Activated effector memory CD4-positive, alpha-beta T cell treated with Interleukin-2 at 50 U/mL for 16 hours (primary cell): ENCODE data around the gene NELL2.

Experiments used
- DNase-seq: peaks from one replicate; pipeline ENCODE4 v3.0.0-alpha.2; 2020

The NELL2 gene

DNA sequence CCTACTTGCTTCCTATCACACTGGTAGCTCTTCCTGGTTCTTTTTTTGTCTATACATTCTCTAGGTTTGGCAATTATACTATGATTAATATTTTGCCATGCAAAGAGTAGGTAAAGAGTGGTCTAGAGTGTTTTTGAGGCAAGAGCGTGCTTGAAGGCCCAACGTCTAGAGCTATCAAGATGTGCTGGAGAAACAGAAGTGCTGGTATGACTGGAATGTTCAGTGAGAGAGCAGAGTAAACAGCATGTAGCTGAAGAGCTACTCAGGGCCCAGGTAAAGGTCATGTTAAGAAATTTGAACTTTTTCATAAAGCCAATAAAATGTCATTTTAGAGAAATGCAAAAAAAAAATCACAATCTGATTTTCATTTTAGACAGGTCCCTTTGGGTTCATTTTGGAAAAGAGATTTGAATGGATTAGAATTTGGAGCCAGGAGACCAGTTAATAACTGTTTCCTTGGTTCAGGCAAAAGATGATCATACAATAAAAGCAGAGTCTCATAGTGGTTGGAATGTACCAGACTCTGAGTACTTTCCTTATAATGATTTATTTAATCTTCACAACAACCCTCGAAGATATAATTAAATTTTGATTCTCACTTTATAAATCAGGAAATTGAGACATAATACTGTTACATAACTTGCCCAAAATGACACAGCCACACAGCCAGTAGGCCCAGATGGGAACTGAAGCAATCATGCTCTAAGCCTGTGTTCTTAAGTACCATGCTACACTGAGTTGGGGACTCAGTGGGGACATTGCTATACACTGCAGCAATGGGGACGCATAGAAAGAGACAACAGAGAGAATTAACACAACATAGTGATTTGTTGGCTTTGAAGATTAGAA is 350.1 kb downstream of the NELL2 start:
- DNase-seq, result no peak

DNA sequence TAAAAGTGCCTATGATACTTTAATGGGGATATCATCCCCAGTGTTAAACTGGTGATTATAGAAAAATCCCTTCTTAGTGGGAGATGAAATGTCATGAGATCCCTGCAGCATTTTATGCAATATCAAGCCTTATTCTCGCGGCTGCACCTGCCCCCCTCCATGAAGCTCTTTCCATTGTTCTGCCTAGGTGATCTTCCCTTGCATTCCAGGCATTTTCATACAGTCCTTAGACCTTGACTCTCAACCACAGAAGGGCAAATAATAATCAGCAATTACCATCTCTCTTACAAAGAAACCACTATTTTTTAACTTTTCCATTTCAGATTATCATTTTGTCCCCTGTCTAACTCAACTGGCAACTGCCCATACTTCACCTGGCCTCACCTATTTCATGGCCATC is 352.3 kb downstream of the NELL2 start:
- DNase-seq, result no peak

DNA sequence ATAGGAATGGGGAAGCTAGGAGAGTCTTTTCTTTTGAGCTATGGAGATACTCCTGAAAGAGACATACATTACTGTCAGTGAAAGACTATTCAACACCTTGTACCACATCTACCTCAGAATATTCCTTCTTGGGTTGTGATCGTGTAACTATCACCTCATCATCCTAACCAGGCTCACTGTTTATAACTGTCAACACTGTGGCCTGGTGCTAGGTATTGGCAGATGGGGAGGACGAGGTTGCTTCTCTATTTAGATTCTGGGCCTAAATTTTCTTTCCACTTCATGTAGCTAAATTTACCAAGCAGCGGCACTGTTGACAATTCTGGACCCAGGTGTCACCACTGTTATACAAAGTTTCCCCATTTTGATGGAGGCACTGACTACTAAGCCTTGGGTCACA is 354.4 kb downstream of the NELL2 start:
- no peak for DNase-seq

DNA sequence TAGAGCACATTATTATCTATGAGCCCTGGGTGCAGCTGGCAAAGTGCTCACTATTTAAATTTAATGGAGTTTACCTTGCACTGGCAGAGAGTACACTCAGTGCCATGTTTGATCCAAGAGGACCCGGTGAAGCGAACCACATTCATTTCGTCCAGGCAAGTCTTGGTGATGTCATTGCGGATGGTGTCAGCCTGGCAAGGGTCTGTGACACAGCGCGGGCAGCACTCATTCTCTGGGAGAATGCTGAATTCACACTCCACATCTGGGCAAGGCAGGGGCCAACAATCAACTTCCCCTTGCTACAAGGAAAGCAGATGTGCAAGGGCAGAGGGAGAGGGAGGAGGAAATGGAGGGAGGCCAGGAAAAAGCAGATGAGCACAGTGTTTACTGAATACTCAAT is 356.2 kb downstream of the NELL2 start:
- no peak for DNase-seq

DNA sequence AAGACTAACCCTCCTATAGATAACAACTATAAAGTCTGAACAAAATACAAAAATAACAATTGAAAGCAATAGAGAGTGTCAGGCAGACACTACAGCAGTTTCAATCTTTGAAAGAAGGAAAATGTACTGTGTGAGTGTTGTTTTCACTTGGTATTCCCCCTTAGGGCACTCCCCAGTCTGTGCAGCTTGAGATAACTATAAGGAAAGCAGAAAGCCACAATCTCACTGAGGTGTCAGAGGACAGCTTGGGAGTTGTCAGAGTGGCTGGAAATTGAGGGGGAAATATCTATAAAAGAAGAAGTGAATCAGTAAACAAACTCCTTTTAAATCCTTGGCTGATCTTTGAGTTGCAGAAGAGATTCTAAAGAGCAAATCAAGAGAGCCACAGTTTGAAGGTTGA is 364.8 kb downstream of the NELL2 start:
- no peak for DNase-seq

DNA sequence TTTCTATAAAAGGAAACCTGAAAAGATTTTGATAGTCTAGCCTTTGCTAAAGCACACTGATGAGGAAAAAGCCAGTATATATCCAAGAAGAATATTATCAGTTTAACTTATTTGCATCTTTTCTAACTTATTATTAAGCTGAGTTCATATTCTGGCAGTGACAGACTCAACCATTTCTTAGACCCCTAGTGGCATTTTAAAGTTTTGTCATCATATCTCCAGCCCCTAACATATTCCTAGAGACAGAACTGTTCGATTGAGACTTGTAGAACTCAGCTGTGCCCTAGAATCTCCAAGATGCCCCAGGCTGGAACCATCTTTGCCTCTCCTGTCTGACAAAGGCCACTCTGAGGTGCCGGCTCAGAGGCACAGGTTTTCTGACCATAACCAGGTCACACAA is 365.6 kb downstream of the NELL2 start:
- DNase-seq, result no peak

DNA sequence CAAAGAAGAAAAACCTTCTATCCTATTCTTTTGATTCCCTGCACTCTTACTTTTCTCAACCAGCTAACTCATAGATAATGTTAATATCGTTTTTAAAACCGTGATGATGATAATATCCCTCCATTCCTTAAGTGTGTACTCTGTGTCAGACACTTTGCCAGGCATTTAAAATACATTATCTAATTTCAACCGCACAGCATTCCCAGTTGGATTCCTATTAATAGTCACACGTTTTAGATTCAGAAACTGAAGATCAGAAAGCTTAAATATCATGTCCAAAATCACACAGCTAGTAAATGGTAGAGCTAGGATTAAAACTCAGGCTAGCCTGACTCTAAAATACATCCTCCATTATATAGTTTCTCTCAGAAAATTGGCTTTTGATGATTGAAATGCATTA is 366.0 kb downstream of the NELL2 start:
- no peak for DNase-seq

DNA sequence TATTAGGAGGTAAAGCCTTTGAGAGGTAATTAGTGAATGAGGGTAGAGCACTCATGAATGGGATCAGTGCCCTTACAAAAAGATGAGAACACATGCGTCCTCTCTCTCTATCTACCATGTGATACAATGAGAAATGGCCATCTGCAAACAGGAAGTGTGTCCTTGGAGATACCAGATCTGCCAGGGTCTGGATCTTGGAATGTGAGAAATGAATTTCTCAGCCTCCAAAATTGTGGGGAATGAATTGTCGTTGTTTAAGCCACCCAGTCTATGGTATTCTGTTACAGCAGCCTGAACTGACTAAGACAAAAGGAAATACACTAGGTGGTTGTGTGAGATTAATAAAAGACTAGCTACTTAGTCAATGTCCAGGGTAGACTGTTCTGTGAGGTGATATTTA is 366.6 kb downstream of the NELL2 start:
- no peak for DNase-seq

DNA sequence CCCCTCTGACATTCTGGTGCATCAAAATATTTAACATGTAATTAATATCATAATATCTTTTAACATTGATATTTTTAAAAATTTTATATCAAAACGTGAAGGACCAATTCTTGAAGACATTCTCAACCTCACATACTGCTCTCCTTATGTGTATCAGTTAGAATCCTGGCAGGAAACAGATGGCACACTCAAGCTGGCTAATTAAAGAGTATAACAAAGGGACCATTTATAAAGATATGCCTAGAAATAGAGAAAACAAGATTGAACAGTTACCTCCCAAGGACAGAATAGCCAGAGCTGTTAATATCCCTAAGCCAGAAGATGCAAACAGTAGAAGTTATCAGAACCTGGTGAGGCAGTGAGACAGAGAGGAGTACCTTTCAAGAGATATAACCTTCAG is 368.7 kb downstream of the NELL2 start:
- DNase-seq, result no peak

DNA sequence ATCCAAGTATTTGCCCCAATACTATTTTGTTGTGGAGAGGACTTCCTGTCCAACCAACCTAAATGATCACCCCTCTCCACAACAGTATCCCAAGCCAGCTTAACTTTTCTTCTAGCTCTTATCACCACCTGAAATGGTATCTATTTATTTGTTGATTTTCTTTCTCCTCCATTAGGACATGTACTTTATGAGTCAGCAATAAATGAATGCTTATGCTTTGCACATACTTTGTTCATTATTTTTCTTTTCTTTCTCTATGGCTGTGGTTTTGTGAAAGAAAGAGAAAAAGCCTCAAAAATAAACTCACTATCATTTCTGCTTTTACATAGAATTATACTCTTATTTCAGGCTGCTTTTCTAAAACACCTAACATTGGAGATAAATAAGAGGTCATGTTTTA is 371.3 kb downstream of the NELL2 start:
- no peak for DNase-seq

DNA sequence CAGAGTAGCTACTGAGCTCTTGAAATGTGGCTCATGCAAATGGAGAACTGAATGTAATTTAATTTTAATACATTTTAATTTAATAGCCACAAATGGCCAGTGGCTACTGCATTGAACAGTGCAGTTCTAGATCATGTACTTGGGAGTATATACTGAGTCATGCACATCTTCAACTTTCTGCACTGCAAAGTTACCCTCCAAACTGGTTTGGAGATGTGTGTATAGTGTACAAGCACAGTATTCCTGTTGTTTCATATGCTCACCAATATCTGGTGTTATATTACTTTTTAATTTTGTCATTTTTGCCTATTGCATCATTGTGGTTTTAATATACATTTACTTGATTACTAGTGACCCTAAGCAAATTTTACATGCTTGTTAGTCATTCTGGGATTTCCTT is 372.8 kb downstream of the NELL2 start:
- DNase-seq, result no peak

DNA sequence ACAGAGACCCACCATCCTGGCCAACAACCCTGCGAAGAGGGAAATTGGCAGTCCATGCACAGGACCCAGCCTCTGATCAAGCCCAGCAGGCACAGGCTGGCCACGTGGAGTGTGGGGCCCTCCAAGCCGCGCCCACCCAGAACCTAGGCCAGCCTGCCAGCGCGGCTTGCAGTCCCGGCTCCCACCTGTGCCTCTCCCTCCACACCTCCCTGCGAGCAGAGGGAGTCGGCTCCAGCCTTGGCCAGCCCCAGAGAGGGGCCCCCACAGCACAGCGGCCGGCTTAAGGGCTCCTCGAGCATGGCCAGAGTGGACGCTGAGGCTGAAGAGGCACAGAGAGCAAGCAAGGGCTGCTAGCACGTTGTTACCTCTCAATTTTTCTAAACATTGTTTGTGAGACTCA is 373.4 kb downstream of the NELL2 start:
- DNase-seq, result no peak

DNA sequence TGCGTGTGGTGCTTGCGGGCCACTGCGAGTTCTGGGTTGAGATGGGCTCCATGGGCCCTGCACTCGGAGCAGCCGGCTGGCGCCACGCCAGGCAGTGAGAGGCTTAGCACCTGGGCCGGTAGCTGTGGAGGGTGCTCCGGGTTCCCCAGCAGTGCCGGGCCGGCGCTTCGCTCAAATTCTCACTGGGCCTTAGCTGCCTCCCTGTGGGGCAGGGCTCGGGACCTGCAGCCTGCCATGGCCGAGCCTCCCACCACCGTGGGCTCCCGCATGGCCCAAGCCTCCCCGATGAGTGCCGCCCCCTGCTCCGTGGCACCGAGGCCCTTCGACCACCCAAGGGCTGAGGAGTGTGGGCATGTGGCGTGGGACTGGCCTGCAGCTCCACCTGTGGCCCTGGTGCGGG is 375.7 kb downstream of the NELL2 start:
- no peak for DNase-seq

DNA sequence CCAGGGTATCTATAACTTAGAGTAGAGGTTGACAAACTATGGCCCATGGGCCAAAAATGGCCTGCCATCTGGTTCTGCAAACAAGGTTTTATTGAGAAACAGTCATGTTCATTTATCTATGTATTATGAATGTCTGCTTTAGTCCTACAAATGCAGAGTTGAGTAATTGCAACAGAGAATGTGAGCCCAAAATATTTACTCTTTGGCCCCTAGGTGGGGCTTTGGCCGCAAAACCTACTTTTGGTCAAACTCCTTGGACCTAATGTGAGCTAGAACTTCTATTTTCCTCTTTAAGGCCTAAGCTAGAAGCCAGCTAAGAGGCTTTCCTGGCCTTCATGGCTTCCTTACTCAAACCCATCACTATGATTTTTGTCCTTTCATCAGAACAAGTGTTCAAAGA is 379.1 kb downstream of the NELL2 start:
- DNase-seq, result no peak

DNA sequence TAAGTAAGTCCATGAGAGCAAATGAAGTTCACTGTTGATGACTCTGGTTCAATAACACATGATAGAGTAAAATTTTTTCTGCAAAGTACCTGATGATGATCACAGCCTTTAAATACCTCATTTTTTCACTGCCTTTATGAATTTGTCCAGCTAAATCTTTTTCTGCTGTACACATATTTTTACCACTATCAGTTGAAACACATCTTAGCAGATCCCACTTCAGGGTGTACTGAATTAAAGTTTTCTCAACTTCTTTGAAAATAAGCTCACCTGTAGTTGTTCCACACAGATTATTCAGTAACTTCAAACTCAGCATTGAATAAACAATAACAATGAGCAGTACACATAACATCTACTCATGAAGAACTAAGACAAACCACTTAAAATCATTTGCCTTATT is 385.9 kb downstream of the NELL2 start:
- DNase-seq, result no peak

DNA sequence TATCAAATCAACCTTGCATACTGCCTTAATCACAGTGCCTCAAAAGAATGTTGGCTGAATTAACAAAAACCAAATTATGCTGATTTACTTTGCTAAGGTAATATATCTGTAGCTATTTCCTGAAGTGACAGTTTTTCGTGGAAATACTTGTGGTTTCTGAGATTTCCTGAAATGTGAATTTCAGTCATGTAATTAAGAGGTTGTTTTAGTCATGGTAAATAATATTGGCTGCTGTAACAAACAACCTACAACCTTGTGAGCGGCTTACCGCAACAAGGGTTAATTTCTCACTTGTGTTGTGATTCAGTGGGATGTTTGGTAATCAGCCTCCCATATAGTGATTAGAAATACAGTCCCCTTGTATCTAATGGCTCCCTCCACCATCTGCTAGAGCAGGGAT is 387.9 kb downstream of the NELL2 start:
- no peak for DNase-seq

DNA sequence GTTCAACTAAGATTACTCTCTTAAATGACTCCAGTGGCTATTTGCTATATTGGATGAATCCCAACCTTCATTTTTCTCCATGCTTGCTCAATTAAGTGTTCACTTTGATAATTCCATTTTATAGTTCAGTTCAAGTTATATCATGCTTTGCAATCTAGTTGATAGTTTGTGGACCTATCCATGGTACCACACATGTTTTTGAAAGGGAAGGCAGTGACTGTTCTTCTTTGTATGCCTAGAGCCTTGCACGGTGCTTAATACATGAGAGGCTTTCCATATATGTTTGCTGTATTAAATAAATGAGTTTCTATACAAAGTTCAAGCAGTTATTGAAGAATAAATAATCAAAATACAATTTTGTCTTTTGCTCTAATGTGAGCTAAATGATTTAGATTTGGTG is 391.3 kb downstream of the NELL2 start:
- no peak for DNase-seq

DNA sequence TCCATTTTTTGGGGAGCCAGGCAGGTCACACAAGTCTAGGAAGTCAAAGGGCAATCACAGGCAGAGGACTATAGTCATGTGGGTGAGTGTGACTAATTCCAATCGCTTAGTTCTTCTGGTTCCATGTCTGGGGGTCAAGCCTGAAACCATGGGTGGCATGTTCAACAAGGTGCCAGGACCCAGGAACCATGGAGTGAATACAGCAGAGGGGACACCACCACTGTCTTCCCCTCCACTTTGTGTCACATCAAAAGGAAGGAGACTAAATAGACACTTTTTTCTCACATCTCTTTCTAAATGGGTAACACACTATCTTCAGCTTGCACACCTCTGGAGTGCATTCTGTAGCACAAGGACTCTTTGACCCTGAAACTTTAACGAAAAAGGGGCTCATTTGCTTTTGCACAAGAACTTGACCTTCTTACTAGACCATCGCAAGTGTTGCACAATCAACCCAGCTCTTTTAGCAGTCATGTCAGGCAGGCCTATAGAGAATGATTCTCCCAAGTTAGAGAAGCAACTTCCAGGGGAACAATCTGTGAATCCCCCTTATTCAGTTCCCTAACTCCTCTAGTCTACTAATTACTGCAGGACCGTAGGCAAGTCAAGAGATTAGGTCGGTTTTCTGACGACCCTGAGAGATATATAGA is 398.7 kb downstream of the NELL2 start:
- DNase-seq, result no peak

DNA sequence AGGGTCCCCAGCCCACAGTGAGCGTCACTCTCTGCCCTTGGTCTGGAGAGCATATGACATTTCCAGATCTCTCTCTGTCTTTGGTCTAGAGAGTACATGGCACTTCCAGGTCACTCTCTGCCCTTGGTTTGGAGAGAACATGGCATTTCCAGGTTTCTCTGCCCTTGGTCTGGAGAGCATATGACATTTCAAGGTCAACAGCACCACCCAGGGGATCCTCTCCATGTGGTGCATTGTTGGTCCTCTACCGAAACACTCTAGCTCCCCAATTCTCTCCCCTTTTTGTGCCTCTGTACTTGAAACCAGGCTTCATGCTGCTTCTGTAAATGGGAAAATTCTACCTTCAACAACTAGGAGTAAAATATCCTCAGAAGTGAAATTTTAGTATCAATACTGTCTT is 399.4 kb downstream of the NELL2 start:
- DNase-seq, result no peak

DNA sequence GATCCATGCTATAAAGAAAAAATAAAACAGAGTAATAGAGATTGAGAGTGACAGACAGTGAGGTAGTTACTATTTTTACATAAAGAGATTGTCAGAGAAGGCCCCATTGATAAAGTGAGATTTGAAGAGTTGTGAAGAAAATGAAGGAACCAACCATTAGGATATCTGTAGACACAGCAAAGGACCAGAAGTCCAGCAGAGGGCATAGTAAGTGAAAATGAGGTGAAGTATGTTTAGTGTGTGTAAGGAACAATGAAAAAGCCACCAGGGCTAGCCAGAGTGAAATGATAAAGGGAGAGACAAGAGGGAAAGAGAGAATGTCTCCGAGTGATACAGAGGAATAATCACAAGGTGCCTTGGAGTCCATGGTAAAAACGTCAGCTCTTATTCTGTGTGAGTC is 411.0 kb downstream of the NELL2 start:
- DNase-seq, result no peak

DNA sequence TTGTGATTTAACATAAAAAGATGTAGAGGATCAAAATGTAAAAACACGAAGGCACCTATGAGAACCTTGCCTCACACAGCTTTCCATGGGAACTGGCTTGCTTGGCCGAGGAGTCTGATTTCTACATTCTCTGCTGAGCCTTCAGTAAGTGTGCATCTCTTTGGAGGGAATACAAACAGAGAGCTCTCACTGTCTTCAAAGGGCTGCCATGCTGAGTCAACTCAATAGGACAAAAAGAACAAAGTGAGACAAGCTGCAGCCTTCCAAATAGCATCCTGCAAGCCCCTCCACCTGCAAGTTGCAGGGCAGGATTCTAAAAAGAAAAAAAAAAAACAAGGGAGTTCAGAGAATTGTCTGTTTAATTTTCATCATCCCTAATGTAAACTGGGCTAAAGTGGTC is 411.9 kb downstream of the NELL2 start:
- DNase-seq, result no peak

DNA sequence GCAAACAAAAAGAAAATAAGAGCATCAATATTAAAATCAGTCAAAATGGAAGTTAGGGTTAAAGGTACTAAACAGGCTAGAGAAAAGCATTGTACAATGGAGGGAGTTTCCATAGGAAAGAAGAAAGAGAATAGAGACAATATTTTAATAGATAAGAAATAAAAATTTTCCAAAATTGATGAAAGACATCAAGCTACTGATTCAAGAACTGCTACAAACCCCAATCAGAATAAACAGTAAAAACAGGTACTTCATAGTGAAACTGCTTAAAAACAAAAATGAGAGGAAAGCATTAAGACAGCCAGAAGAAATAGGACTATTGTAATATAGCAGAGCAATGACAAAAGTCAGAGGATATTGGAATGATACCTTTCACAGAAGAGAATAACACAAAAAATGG is 413.4 kb downstream of the NELL2 start:
- no peak for DNase-seq

DNA sequence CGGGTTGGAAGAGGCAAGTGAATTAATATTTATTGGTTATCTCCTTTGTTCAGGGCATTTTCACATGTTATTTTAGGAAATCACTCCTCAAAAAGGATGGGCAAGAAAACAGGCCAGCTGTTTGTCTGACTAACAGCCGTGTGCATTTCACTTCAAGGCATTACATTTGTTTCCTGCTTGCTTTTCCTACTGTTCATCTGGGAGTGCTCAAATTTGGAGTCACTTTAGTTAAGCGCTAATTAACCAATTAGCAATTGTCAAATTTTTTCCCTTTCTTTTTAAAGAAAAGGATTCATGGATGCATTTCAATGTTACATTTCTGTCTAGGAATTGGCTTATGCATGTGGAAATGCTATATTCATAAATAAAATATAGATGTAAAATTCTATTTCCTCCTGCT is 415.9 kb downstream of the NELL2 start:
- no peak for DNase-seq

DNA sequence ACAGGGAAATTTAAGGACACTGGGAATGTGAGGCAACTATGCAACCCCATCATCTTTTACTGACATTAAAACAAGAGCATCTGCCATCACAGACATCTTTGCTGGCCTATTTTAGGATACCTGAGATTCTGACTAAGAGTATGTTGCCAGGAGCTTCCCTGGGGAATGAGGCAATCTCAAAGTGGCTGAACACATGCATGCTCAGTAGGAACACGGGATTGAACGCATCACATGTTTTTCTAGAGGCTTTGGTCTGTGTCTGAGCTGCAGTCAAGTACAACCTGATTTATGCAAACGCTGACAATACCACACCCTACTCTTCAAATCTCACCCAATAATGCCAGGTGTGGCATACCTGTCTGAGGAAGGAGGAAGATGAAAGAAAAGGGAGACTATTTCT is 416.5 kb downstream of the NELL2 start:
- DNase-seq, result no peak
